Stimulated activated memory B cell treated with anti-CD40 and anti-IgM and Interleukin-4, amounts not matched to agents 10 μg/mL and 1 μg/mL and 100 μg/mL, for 72 hours (primary cell): ENCODE results near the gene PDE12.
"Not testable (repeated sequence)": the region's sequence is repeated elsewhere in the genome, so short reads cannot be mapped to it uniquely, and the experiment has no call there.

Source experiments
- ATAC-seq: fragments of 150-1000 bp; cut with Tn5 transposase; 2 replicates; pipeline ENCODE4 v1.10.0; 2021
- H3K27ac Mint-ChIP-seq: one replicate; pipeline ENCODE4 v1.8.0; 2022; ENCODE audit warnings: mild to moderate bottlenecking, mixed read lengths
- H3K27me3 Mint-ChIP-seq: one replicate; pipeline ENCODE4 v1.8.0; 2022; ENCODE audit warnings: mixed read lengths
- H3K36me3 Mint-ChIP-seq: one replicate; pipeline ENCODE4 v1.8.0; 2022; ENCODE audit warnings: mixed read lengths
- H3K4me1 Mint-ChIP-seq: one replicate; pipeline ENCODE4 v1.8.0; 2022; ENCODE audit warnings: mixed read lengths
- H3K4me3 Mint-ChIP-seq: one replicate; pipeline ENCODE4 v1.8.0; 2022; ENCODE audit warnings: mild to moderate bottlenecking, moderate library complexity, mixed read lengths
- H3K9me3 Mint-ChIP-seq: one replicate; pipeline ENCODE4 v1.8.0; 2022; ENCODE audit warnings: mixed read lengths

PDE12 gene

GRCh38 chr3:57604971-57605370, 48.9 kb downstream of the PDE12 start:
- no peaks in the 10 kb centered on the region for H3K27me3 Mint-ChIP-seq
- H3K36me3 Mint-ChIP-seq, result peaks cover 58% of the 10 kb centered on the region
- H3K27ac Mint-ChIP-seq, result no peak overlapping the region
- no peak overlapping the region for H3K4me3 Mint-ChIP-seq
- no peak for ATAC-seq
- H3K9me3 Mint-ChIP-seq, result peaks cover 8% of the 10 kb centered on the region
- no peaks in the 10 kb centered on the region for H3K4me1 Mint-ChIP-seq

- ATAC-seq, result no peak
- Mint-ChIP-seq H3K27me3 (no peaks in the 10 kb centered on the region), H3K4me1 (no peaks in the 10 kb centered on the region), H3K4me3 (no peak overlapping the region), H3K9me3 (peaks cover 8% of the 10 kb centered on the region), H3K36me3 (peaks cover 65% of the 10 kb centered on the region), H3K27ac (no peak overlapping the region)
Observed at GRCh38 chr3:57605683-57606082, 49.6 kb downstream of the PDE12 start.

- not testable (repeated sequence) for H3K27ac Mint-ChIP-seq, ATAC-seq, H3K9me3 Mint-ChIP-seq, H3K4me1 Mint-ChIP-seq, H3K4me3 Mint-ChIP-seq, H3K27me3 Mint-ChIP-seq
- H3K36me3 Mint-ChIP-seq, result peaks cover 51% of the 10 kb centered on the region
Observed at GRCh38 chr3:57611870-57612269, 55.8 kb downstream of the PDE12 start.

GRCh38 chr3:57616233-57616632, 60.2 kb downstream of the PDE12 start:
- Mint-ChIP-seq H3K9me3 (no peaks in the 10 kb centered on the region), H3K4me3 (no peak overlapping the region), H3K36me3 (peaks cover 13% of the 10 kb centered on the region), H3K27me3 (no peaks in the 10 kb centered on the region), H3K4me1 (no peaks in the 10 kb centered on the region), H3K27ac (no peak overlapping the region)
- no peak for ATAC-seq
